HepG2 (cell line): ENCODE measurements around the gene CEBPE. TPM values are rescaled to one million over a fixed set of nuclear protein-coding genes. Genes with fewer than 3 reads are reported as not detected.

Experiments
- ELK4 ChIP-seq: sonication (generic); formaldehyde crosslinking; IDR thresholded peaks from 2 replicates; pipeline ENCODE4 v1.9.0; 2021; ENCODE audit warnings: missing genetic modification reagents, borderline replicate concordance
- FOXK2 ChIP-seq: fragments of 450-650 bp; IDR thresholded peaks from 2 replicates; pipeline ENCODE4 v1.6.1; 2016
- KDM1A ChIP-seq: IDR thresholded peaks from 2 replicates; pipeline ENCODE4 v1.6.1; 2016; ENCODE audit warnings: missing compliant biosample characterization
- SMARCC2 ChIP-seq: fragments of 450-650 bp; IDR thresholded peaks from 2 replicates; pipeline ENCODE4 v1.6.1; 2017; ENCODE audit warnings: antibody characterized with exemption, mild to moderate bottlenecking
- YEATS2 ChIP-seq: sonication (generic); formaldehyde crosslinking; IDR thresholded peaks from 2 replicates; pipeline ENCODE4 v1.4.0; 2020; ENCODE audit warnings: missing genetic modification reagents, borderline replicate concordance
- ZBTB8A ChIP-seq: sonication (generic); formaldehyde crosslinking; IDR thresholded peaks from 2 replicates; pipeline ENCODE4 v1.4.0; 2020; ENCODE audit warnings: mild to moderate bottlenecking, low read depth, missing genetic modification reagents, borderline replicate concordance
- ZFP90 ChIP-seq: sonication (generic); formaldehyde crosslinking; IDR thresholded peaks from 2 replicates; pipeline ENCODE4 v1.8.0; 2022; ENCODE audit warnings: missing genetic modification reagents, mild to moderate bottlenecking, inconsistent platforms, borderline replicate concordance
- ZKSCAN1 ChIP-seq: fragments of 150-350 bp; IDR thresholded peaks from 2 replicates; pipeline ENCODE4 v1.6.1; 2014; ENCODE audit warnings: low read length
- ZNF556 ChIP-seq: sonication (generic); formaldehyde crosslinking; IDR thresholded peaks from 2 replicates; pipeline ENCODE4 v1.4.0; 2020; ENCODE audit warnings: mild to moderate bottlenecking, missing genetic modification reagents, borderline replicate concordance
- ZNF589 ChIP-seq: sonication (generic); formaldehyde crosslinking; conservative IDR thresholded peaks from 2 replicates; pipeline ENCODE4 v1.8.0; 2022; ENCODE audit warnings: mild to moderate bottlenecking, moderate library complexity, missing genetic modification reagents
- ZNF83 ChIP-seq: sonication (generic); formaldehyde crosslinking; IDR thresholded peaks from 2 replicates; pipeline ENCODE4 v1.4.0; 2020; ENCODE audit warnings: missing genetic modification reagents, mild to moderate bottlenecking, borderline replicate concordance
- ZNF841 ChIP-seq: sonication (generic); formaldehyde crosslinking; IDR thresholded peaks from 2 replicates; pipeline ENCODE4 v1.8.1; 2023; ENCODE audit warnings: missing genetic modification reagents, borderline replicate concordance
- polyA plus RNA-seq, 8 experiments: library from polyadenylated mRNA; depleted of rRNA in 3 of 8; stranded (reverse) in 7 of 8; unstranded in 1 of 8; fragments of >200 nt; fragmentation: Illumina TruSeq in 4 of 8; extraction: Trizol in 4 of 8; gene quantifications; 2 replicates each; pipeline versions ENCODE4 v1.2.1 to v1.2.3, GENCODE V29; 2011 to 2016; ENCODE audit warnings: low read depth in 4 of 8, missing spikeins in 1 of 8, mixed read lengths in 1 of 8; ENCODE audit not compliant: insufficient read depth in 1 of 8
- total RNA-seq, 5 experiments: library from RNA; depleted of rRNA; stranded (reverse); fragments of >200 nt; fragmentation: Illumina TruSeq; extraction: Trizol; gene quantifications; 2 replicates each; pipeline ENCODE4 v1.2.3, GENCODE V29; 2016; ENCODE audit warnings: low read depth in 1 of 5
- TF ChIP-seq, protein P1 (sequence below): sonication (generic); formaldehyde crosslinking; IDR thresholded peaks from 2 replicates; pipeline ENCODE4 v1.5.1; 2020; ENCODE audit warnings: mild to moderate bottlenecking, missing genetic modification reagents
- TF ChIP-seq, protein P2 (sequence below), 2 experiments: IDR thresholded peaks; 2 replicates each; pipeline ENCODE4 v1.6.1; 2011 to 2012; ENCODE audit warnings: low read length in 2 of 2, borderline replicate concordance in 1 of 2, low read depth in 1 of 2, mild to moderate bottlenecking in 1 of 2, moderate library complexity in 1 of 2
- TF ChIP-seq, protein P3 (sequence below), 2 experiments: fragments of 450-650 bp in 1 of 2; sonication (generic) in 1 of 2; formaldehyde crosslinking; IDR thresholded peaks; 2 replicates each; pipeline versions ENCODE4 v1.5.0 to v1.8.0; 2020 to 2022; ENCODE audit warnings: mild to moderate bottlenecking in 1 of 2, missing genetic modification reagents in 1 of 2

Gene CEBPE
- total and polyA plus RNA-seq, 2 of the 13 experiments (the other 11 are each of a cell fraction or from before 2014, with no cell fraction given): 0.09 to 0.11 TPM

DNA sequence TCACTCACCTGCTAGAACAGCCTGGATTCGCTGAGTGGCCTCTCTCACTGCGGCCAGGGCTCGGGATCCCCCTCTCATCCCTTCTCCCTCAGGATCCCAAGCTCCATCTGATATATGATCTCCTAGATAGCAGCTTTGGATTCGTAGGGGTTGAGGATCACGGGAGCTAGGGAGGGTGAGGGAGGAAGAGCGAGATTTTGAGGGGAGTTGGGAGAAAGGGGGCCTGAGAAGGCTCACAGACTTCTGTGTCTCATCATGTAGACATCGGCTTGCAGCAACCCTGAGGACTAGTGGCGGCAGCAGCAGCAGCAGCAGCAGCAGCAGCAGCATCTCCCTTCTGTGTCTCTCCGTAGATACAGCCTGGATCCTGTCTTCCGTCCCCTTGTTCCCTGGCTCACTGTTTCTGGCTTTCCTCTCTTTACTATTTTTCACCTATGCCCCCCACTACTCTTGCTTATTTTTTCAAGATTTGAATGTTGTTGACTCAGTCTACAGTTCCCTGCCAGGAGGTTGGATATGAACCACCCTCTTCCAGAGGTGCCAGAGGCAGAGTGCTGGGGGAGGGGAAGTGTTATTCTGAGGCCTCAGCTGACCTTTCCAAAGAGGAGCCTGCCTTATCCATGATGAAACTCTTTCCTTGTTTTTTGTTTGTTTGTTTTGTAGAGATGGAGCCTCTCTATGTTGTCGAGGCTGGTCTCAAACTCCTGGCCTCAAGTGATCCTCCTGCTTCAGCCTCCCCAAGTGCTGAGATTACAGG lies 14.3 kb downstream of the CEBPE start, which contains the start of gene CIROP (continued):
- TF ChIP-seq FOXK2 (no peak), ZBTB8A (CRISPR knock-in tag) (no peak), ZNF556 (no peak), ZNF83 (CRISPR knock-in tag) (no peak), SMARCC2 (no peak), ZKSCAN1 (no peak), ZNF589 (CRISPR knock-in tag) (no peak), KDM1A (CRISPR knock-in tag) (no peak), ELK4 (CRISPR knock-in tag) (no peak), ZNF841 (CRISPR knock-in tag) (no peak), ZFP90 (CRISPR knock-in tag) (no peak), YEATS2 (no peak)
- TF ChIP-seq, protein P1, sequence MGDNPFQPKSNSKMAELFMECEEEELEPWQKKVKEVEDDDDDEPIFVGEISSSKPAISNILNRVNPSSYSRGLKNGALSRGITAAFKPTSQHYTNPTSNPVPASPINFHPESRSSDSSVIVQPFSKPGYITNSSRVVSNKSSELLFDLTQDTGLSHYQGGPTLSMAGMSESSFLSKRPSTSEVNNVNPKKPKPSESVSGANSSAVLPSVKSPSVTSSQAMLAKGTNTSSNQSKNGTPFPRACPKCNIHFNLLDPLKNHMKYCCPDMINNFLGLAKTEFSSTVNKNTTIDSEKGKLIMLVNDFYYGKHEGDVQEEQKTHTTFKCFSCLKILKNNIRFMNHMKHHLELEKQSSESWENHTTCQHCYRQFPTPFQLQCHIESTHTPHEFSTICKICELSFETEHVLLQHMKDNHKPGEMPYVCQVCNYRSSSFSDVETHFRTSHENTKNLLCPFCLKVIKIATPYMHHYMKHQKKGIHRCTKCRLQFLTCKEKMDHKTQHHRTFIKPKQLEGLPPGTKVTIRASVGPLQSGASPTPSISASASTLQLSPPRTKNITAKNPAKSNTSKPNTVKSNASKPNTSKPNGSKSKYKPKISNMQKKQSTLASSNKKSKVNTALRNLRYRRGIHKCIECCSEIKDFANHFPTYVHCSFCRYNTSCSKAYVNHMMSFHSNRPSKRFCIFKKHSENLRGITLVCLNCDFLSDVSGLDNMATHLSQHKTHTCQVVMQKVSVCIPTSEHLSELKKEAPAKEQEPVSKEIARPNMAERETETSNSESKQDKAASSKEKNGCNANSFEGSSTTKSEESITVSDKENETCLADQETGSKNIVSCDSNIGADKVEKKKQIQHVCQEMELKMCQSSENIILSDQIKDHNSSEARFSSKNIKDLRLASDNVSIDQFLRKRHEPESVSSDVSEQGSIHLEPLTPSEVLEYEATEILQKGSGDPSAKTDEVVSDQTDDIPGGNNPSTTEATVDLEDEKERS (CRISPR knock-in tag): no peak
- TF ChIP-seq, protein P2, sequence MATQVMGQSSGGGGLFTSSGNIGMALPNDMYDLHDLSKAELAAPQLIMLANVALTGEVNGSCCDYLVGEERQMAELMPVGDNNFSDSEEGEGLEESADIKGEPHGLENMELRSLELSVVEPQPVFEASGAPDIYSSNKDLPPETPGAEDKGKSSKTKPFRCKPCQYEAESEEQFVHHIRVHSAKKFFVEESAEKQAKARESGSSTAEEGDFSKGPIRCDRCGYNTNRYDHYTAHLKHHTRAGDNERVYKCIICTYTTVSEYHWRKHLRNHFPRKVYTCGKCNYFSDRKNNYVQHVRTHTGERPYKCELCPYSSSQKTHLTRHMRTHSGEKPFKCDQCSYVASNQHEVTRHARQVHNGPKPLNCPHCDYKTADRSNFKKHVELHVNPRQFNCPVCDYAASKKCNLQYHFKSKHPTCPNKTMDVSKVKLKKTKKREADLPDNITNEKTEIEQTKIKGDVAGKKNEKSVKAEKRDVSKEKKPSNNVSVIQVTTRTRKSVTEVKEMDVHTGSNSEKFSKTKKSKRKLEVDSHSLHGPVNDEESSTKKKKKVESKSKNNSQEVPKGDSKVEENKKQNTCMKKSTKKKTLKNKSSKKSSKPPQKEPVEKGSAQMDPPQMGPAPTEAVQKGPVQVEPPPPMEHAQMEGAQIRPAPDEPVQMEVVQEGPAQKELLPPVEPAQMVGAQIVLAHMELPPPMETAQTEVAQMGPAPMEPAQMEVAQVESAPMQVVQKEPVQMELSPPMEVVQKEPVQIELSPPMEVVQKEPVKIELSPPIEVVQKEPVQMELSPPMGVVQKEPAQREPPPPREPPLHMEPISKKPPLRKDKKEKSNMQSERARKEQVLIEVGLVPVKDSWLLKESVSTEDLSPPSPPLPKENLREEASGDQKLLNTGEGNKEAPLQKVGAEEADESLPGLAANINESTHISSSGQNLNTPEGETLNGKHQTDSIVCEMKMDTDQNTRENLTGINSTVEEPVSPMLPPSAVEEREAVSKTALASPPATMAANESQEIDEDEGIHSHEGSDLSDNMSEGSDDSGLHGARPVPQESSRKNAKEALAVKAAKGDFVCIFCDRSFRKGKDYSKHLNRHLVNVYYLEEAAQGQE (IDR thresholded peaks at IDR 0.05; ENCODE audit: borderline replicate concordance in 1 of 2, low read depth in 1 of 2, low read length in 2 of 2): 0 out of 4 replicates have a peak, but pooled peaks of 1 of the 2 experiments have one; percentile 7
- TF ChIP-seq, protein P3, sequence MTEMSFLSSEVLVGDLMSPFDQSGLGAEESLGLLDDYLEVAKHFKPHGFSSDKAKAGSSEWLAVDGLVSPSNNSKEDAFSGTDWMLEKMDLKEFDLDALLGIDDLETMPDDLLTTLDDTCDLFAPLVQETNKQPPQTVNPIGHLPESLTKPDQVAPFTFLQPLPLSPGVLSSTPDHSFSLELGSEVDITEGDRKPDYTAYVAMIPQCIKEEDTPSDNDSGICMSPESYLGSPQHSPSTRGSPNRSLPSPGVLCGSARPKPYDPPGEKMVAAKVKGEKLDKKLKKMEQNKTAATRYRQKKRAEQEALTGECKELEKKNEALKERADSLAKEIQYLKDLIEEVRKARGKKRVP (CRISPR knock-in tag; IDR thresholded peaks at IDR 0.05): no peak; a peak in 1 of 4 replicates
